Stimulated activated CD8-positive, alpha-beta memory T cell treated with anti-CD3 and anti-CD28 coated beads, Interleukin-15, amount 100 ng/mL, for 4 hours (primary cell): ENCODE results near the gene YIF1A.
"Not testable (repeated sequence)": the region's sequence is repeated elsewhere in the genome, so short reads cannot be mapped to it uniquely, and the experiment has no call there.

ENCODE experiments used
- DNase-seq, 2 donors: peaks; one replicate each; pipeline ENCODE4 v3.0.0-alpha.2; 2020; ENCODE audit warnings: low read depth in 2 of 2

Gene YIF1A

GRCh38 chr11:66286699-66287098, 2.2 kb downstream of the YIF1A start:
- DNase-seq = no peak

DNA sequence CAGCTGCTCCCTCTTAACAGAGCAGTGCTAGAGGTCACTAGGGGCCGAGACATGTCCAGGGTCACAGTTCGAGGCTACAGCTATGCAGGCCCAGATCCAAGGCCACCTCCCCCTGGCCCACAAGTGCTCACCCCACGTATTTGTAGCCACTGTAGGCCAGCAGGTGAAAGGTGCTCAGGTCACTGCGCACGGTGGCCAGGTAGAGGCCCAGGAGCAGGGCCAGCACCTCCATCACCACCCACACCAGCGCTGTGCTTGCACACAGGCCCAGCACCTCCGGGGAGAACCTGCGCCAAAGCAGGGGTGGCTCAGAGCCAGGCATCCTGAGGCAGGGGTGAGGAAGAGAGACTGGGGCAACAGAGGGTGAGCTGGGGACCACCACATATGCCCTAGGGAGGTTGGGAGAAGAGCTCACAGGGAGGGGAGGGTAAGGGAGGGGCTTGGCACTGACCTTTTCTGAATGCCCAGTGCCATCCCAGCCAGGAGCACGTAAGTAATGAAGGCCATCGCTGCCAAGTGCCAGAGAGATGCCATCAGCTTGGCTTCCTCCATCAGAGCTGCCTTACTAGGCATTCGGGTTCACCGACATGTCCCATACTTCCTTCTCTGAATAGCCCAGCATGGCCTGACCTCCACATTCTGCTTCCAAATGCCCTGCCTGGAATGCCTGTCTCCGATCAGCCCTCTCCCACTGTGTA, 3.5 kb downstream of the YIF1A start:
- no peak for DNase-seq

- no peak for DNase-seq
These were observed 4.3 kb downstream of the YIF1A start for GRCh38 chr11:66284526-66285078.

DNA sequence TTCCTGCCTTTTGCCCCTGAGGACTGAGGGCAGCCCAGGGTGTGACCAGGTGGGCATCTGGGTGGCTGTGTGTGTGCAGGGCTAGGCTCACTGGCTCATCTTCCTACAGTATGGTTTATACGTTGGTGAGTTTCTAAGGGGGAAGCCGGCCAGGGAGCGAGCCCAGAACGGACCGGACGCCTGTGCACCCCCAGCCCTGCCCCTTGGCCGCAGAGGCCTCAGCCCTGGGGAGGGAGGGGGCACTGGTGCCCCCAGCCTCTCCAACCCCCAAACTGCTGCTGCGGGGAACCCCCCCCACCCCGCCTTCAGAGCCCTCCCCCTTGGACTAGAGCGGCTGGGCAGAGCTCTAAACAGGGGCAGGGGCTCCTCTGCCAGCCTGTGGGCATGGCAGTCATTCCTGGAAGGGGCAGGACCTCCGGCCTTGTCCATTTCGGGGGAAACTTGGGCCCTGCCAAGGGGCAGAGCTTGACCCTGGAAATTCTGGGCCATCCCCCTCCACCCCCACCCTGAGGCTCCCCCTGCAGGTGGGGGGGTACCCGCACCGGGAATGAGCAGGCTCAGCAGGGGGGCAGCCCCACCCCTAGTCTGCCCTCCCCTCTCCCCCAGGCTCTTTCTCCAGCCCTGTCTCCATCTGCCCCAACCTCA, 5.4 kb downstream of the YIF1A start:
- DNase-seq = no peak

- peak; percentile 91 to 95 for DNase-seq
These were observed 6.2 kb downstream of the YIF1A start for GRCh38 chr11:66282468-66283455.

DNA sequence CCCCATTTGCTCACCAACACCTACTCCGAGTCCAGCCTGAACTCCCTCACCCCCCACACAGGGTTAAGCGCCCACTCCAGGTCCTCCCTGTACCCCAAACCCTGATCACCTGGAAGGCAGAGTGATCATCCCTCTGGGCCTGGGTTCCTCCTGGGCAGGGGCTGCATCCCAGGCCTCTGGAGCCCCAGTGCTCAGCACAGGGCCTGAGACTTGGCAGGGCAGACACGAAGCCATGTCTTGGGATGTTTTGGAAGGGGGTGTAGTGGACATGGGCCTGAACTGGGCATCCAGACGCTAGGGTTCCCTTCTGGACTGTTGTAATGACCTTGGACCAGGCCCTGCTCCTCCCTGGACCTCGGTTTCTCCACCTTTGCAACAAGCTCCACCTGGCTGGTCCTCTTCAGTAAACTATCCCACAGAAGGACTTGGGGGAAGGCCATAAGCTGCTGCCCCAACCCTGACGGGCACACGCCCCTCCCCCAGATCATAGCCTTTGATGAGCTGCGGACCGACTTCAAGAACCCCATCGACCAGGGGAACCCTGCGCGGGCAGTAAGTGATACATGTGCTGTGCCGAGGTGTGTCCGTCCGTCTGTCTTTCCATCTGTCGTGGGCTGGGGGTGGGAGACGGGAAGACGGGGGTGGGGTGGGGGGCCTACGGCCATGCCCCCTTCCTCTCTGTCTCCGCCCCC, 7.0 kb downstream of the YIF1A start:
- no peak for DNase-seq

- no peak for DNase-seq
These were observed 7.9 kb downstream of the YIF1A start for GRCh38 chr11:66281001-66281400.

GRCh38 chr11:66280428-66280827, 8.5 kb downstream of the YIF1A start:
- DNase-seq = no peak

GRCh38 chr11:66279092-66279734, 9.7 kb downstream of the YIF1A start:
- no peak for DNase-seq

- DNase-seq = no peak
These were observed 10.4 kb downstream of the YIF1A start for GRCh38 chr11:66278363-66279091.

DNA sequence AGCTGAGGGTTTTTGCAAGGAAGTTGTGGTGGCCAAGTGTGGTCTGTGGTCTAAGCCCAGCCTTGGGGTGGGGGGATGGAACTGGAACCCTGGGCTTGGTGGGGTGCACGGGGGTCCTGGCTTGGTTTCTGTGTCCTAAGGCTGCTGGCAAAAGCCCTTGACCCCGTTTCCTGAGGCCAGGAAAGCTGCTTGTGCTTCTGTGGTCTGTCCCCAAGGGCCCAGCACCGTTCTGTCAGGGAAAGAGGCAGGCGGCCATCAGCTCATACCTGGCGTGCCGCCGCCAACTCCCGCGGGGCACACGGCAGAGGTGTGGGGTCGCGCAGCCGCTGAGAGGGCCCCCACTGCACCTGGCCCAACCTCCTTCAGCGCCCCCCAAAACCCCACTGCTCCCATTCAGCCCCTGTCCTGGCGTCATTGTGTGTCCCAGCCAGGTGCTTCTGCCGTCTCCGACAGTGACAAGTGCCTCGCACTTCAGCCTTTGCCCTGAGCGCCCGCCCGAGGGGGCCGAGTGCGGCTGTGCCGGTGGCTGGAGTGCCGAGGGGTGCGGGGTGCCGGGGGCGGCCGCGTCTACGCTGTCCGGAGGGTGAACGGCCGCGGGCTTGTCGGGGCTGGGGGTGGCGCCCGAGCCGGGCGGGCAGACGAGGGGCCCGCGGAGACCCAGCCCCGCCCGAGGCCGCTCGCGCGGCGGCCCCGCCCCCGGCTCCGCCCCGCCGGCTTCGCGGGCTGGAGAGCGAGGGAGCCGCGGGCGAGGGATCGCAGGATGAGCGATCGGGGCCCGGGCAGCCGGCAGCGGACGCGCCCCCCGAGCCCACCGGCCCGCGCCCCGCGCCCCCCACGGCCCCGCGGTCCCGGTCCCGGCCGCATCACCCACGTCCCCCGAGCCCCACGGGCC, 11.2 kb downstream of the YIF1A start, which contains the start of gene CNIH2:
CNIH2 (plus strand) TSS at position 705 of the 892 bp plus-strand sequence. CDS start 282 bp downstream, outside the sequence.
- DNase-seq = no peak

- not testable (repeated sequence) for DNase-seq
These were observed 11.9 kb downstream of the YIF1A start for GRCh38 chr11:66277064-66277463.

DNA sequence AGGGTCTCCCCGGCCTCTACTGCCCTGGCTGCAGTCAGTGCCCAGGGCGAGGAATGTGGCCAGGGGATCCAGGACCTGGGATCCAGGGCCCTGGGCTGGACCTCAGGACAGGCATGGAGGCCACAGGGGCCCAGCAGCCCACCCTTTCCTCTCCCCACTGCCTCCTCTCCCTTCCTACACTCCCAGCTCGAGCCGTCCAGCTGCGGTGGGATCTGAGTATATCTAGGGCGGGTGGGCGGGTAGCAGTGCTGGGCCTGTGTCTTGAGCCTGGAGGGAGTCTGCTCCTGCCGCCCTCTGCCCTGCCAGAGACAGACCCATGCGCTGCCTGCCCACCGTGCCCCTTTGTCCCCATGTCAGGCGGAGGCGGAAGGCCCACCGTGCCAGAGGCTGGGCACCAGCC, 12.3 kb downstream of the YIF1A start:
- not testable (repeated sequence) for DNase-seq

- DNase-seq = no peak
These were observed 12.8 kb downstream of the YIF1A start for GRCh38 chr11:66275984-66276612.

GRCh38 chr11:66275396-66275795, 13.5 kb downstream of the YIF1A start:
- no peak for DNase-seq

DNA sequence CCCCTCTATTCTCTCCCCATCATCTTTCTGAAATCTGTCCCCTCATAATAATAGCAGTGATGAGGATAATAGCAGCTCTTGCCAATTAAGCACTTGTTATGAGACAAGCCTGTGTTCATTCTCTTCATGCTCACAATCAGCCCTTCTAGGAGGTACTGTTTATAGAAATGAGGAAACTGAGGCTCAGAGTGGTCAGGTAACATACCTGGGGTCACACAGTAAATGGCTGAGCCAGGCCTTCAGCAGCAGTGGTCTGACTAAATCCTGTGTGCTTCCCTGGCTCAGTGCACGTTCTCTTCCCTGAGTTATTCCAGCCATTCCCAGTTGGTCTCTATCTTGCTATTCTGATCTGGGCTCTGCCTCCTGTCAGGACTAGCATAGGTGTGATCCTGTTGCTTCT, 14.7 kb downstream of the YIF1A start:
- DNase-seq = no peak

GRCh38 chr11:66272596-66272995, 16.3 kb downstream of the YIF1A start:
- DNase-seq = no peak

- no peak for DNase-seq
These were observed 17.1 kb downstream of the YIF1A start for GRCh38 chr11:66271816-66272215.
